Measurements from ENCODE around the gene B3GNT7.
"Not testable (repeated sequence)": the region's sequence is repeated elsewhere in the genome, so short reads cannot be mapped to it uniquely, and the experiment has no call there.

GRCh38 chr2:231404183-231404578 is 8.7 kb downstream of the B3GNT7 start:
- TF ChIP-seq CTCF (IDR thresholded peaks at IDR 0.05; ENCODE audit: low read depth, low read length, missing input control); REST (IDR thresholded peaks at IDR 0.05); FOXA1 (IDR thresholded peaks at IDR 0.05); YY1 (IDR thresholded peaks at IDR 0.05); GABPA (IDR thresholded peaks at IDR 0.05 in 1 of 2, conservative IDR thresholded peaks at IDR 0.05 in 1 of 2); JUND (IDR thresholded peaks at IDR 0.05); NR2F2 (IDR thresholded peaks at IDR 0.05); RAD21 (IDR thresholded peaks at IDR 0.05); ATF3 (IDR thresholded peaks at IDR 0.05); MAX (IDR thresholded peaks at IDR 0.05); ZBTB33 (IDR thresholded peaks at IDR 0.05): not testable (repeated sequence)

All from liver (tissue), 3 donors.